Measurements from ENCODE around the gene TRABD2B.

Gene TRABD2B

GRCh38 chr1:48023488-48023887 lies 26.3 kb upstream of the TRABD2B start:
- H3K4me3 ChIP-seq: no peak overlapping the region
- no peak overlapping the region for H3K27ac ChIP-seq

- Histone ChIP-seq H3K27ac (no peak overlapping the region), H3K4me3 (no peak overlapping the region)
These were observed 25.1 kb upstream of the TRABD2B start for GRCh38 chr1:48022306-48022705.

GRCh38 chr1:48021792-48022191 lies 24.6 kb upstream of the TRABD2B start:
- H3K4me3 ChIP-seq: no peak overlapping the region

GRCh38 chr1:48019714-48020315 lies 22.6 kb upstream of the TRABD2B start:
- H3K27ac ChIP-seq: peak overlapping the region in 3 of 21 experiments; percentile 32 to 59 (median 54)
- H3K4me3 ChIP-seq: no peak overlapping the region

More at GRCh38 chr1:48021792-48022191, 24.6 kb upstream of the TRABD2B start:
- no peak overlapping the region for H3K27ac ChIP-seq

GRCh38 chr1:48018799-48019198 lies 21.6 kb upstream of the TRABD2B start:
- Histone ChIP-seq H3K4me3 (no peak overlapping the region), H3K27ac (peak overlapping the region in 8 of 21 experiments; percentile 4 to 57 (median 26))

- Histone ChIP-seq H3K27ac (no peak overlapping the region), H3K4me3 (no peak overlapping the region)
These were observed 20.5 kb upstream of the TRABD2B start for GRCh38 chr1:48017716-48018115.

GRCh38 chr1:48016515-48016914 lies 19.3 kb upstream of the TRABD2B start:
- Histone ChIP-seq H3K27ac (no peak overlapping the region), H3K4me3 (no peak overlapping the region)

- Histone ChIP-seq H3K4me3 (no peak overlapping the region), H3K27ac (no peak overlapping the region)
These were observed 16.1 kb upstream of the TRABD2B start for GRCh38 chr1:48013270-48013669.

GRCh38 chr1:48007047-48007446 lies 9.9 kb upstream of the TRABD2B start:
- Histone ChIP-seq H3K4me3 (no peak overlapping the region), H3K27ac (no peak overlapping the region)

- Histone ChIP-seq H3K27ac (no peak overlapping the region), H3K4me3 (no peak overlapping the region)
These were observed 9.1 kb upstream of the TRABD2B start for GRCh38 chr1:48006264-48006663.

GRCh38 chr1:48005253-48006117 lies 8.3 kb upstream of the TRABD2B start:
- no peak overlapping the region for H3K27ac ChIP-seq
- no peak overlapping the region for H3K4me3 ChIP-seq

- no peak overlapping the region for H3K27ac ChIP-seq
- H3K4me3 ChIP-seq: no peak overlapping the region
These were observed 6.8 kb upstream of the TRABD2B start for GRCh38 chr1:48003741-48004531.

- no peak overlapping the region for H3K4me3 ChIP-seq
- no peak overlapping the region for H3K27ac ChIP-seq
These were observed 5.0 kb upstream of the TRABD2B start for GRCh38 chr1:48002142-48002541.

GRCh38 chr1:48001696-48002095 lies 4.5 kb upstream of the TRABD2B start:
- Histone ChIP-seq H3K4me3 (no peak overlapping the region), H3K27ac (no peak overlapping the region)

GRCh38 chr1:48000883-48001282 lies 3.7 kb upstream of the TRABD2B start:
- Histone ChIP-seq H3K27ac (no peak overlapping the region), H3K4me3 (no peak overlapping the region)

- H3K27ac ChIP-seq: no peak overlapping the region
- H3K4me3 ChIP-seq: no peak overlapping the region
These were observed 1.9 kb upstream of the TRABD2B start for GRCh38 chr1:47999097-47999496.

GRCh38 chr1:47998396-47998990 lies 1.3 kb upstream of the TRABD2B start:
- H3K27ac ChIP-seq: no peak overlapping the region
- no peak overlapping the region for H3K4me3 ChIP-seq

GRCh38 chr1:47996406-47997226 lies 569 bp downstream of the TRABD2B start:
- Histone ChIP-seq H3K27ac (peak overlapping the region in 14 of 21 experiments; percentile 6 to 89 (median 73)), H3K4me3 (peak overlapping the region; percentile 19 to 59 (median 46))

- Histone ChIP-seq H3K27ac (peak overlapping the region in 10 of 21 experiments; percentile 27 to 89 (median 80)), H3K4me3 (peak overlapping the region in 4 of 7 experiments; percentile 46 to 59 (median 55))
These were observed 1.2 kb downstream of the TRABD2B start for GRCh38 chr1:47996060-47996405.

All from skin epidermis (tissue), 12 donors.